GM21619 (cell line): ENCODE results near the gene TMSB10.
A peak's percentile ranks its signal among the peaks of the same experiment; 100 is the strongest.
"Not testable (repeated sequence)": the region's sequence is repeated elsewhere in the genome, so short reads cannot be mapped to it uniquely, and the experiment has no call there.

Source experiments
- ATAC-seq: cut with Tn5 transposase; IDR thresholded peaks from one replicate; pipeline ENCODE4 v1.9.1; 2021; ENCODE audit not compliant: unreplicated experiment

TMSB10 gene

GRCh38 chr2:84925724-84926376 is 20.4 kb downstream of the TMSB10 start:
- peak; percentile 76 for ATAC-seq

- ATAC-seq, result no peak
Measured at GRCh38 chr2:84927275-84927627, 21.8 kb downstream of the TMSB10 start.

- ATAC-seq, result peak; percentile 56
Measured at GRCh38 chr2:84931384-84931821, 25.9 kb downstream of the TMSB10 start.

- ATAC-seq, result peak; percentile 26
Measured at GRCh38 chr2:84938194-84938879, 32.9 kb downstream of the TMSB10 start.

- peak; percentile 71 for ATAC-seq
Measured at GRCh38 chr2:84939426-84940087, 34.1 kb downstream of the TMSB10 start.

GRCh38 chr2:84940088-84940470 is 34.6 kb downstream of the TMSB10 start:
- ATAC-seq, result peak; percentile 1

GRCh38 chr2:84940831-84941412 is 35.5 kb downstream of the TMSB10 start:
- no peak for ATAC-seq

- no peak for ATAC-seq
Measured at GRCh38 chr2:84942166-84942565, 36.7 kb downstream of the TMSB10 start.

- peak; percentile 35 for ATAC-seq
Measured at GRCh38 chr2:84942964-84943421, 37.5 kb downstream of the TMSB10 start.

GRCh38 chr2:84944295-84944909 is 38.9 kb downstream of the TMSB10 start:
- ATAC-seq, result no peak

GRCh38 chr2:84945838-84946203 is 40.4 kb downstream of the TMSB10 start:
- ATAC-seq, result not testable (repeated sequence)

GRCh38 chr2:84946204-84947009 is 41.0 kb downstream of the TMSB10 start:
- peak; percentile 73 for ATAC-seq

- no peak for ATAC-seq
Measured at GRCh38 chr2:84947010-84947593, 41.6 kb downstream of the TMSB10 start.

GRCh38 chr2:84953535-84953934 is 48.1 kb downstream of the TMSB10 start:
- ATAC-seq, result no peak

GRCh38 chr2:84954329-84954728 is 48.9 kb downstream of the TMSB10 start:
- ATAC-seq, result no peak
